HCT116 (cell line): ENCODE measurements around the gene GNAO1. TPM values are rescaled to one million over a fixed set of nuclear protein-coding genes. Genes with fewer than 3 reads are reported as not detected.

Experiments used
- ATAC-seq: fragments of 200-7000 bp; cut with Tn5 transposase; 2 replicates; pipeline ENCODE4 v1.9.1; 2020; ENCODE audit warnings: mild to moderate bottlenecking, moderate library complexity
- BruUV-seq: library from RNA; stranded (reverse); fragments of 400-500 nt; replicated peaks from 2 replicates; lab custom pipeline; 2021; lab: Mats Ljungman, UMichigan
- CTCF ChIA-PET: fragments of 300-600 bp; sonication (Branson Sonifier 250); formaldehyde crosslinking; loops from one replicate; lab custom pipeline; 2021; ENCODE audit warnings: antibody characterized with exemption; lab: Charles Lee
- POLR2A ChIA-PET: fragments of 300-600, 350-600 bp; sonication (Branson Sonifier 250); formaldehyde crosslinking; loops from one replicate; lab custom pipeline; 2021; ENCODE audit warnings: antibody characterized with exemption; lab: Charles Lee
- RAD21 ChIA-PET, 2 experiments: fragments of 300-600 bp; sonication (Branson Sonifier 250); formaldehyde crosslinking; loops; one replicate each; lab custom pipeline; 2023; ENCODE audit warnings: low total read pairs in 2 of 2; ENCODE audit not compliant: uncharacterized antibody in 2 of 2, unreplicated experiment in 2 of 2, low non-redundant PET in 1 of 2; lab: Charles Lee
- DNase-seq: peaks from one replicate; pipeline ENCODE4 v3.0.0-alpha.2; 2010; ENCODE audit warnings: low read depth, low spot score
- H2AFZ ChIP-seq: fragments of 200-600 bp; shearing (Covaris generic), sonication (generic); 2 replicates; pipeline ENCODE4 v1.6.1; 2017; ENCODE audit warnings: low read depth, mixed run types, mixed read lengths, antibody characterized with exemption, low read length; ENCODE audit not compliant: poor library complexity, severe bottlenecking
- H3K27ac ChIP-seq: 2 replicates; pipeline ENCODE4 v1.5.1; 2012; ENCODE audit warnings: low read depth, low read length
- H3K27me3 ChIP-seq: fragments of 200-600 bp; sonication (generic); 2 replicates; pipeline ENCODE4 v1.6.1; 2016; ENCODE audit warnings: mixed run types, low read length, mixed read lengths; ENCODE audit not compliant: insufficient read depth
- H3K36me3 ChIP-seq, 2 experiments: fragments of 200-500 bp in 1 of 2; fragments of 200-600 bp in 1 of 2; sonication (Bioruptor generic) in 1 of 2; sonication (generic) in 1 of 2; 2 replicates each; pipeline versions ENCODE4 v1.5.1 to v1.6.1; 2014 to 2016; ENCODE audit warnings: low read length in 2 of 2, inconsistent platforms in 1 of 2, mixed read lengths in 1 of 2, mixed run types in 1 of 2; ENCODE audit not compliant: insufficient read depth in 2 of 2, control insufficient read depth in 1 of 2
- H3K4me1 ChIP-seq, 2 experiments: fragments of 200-600 bp in 1 of 2; sonication (generic) in 1 of 2; 2 replicates each; pipeline versions ENCODE4 v1.5.1 to v1.6.1; 2012 to 2017; ENCODE audit warnings: low read length in 2 of 2, inconsistent platforms in 1 of 2, mild to moderate bottlenecking in 1 of 2, mixed read lengths in 1 of 2, mixed run types in 1 of 2, moderate library complexity in 1 of 2; ENCODE audit not compliant: insufficient read depth in 2 of 2, control insufficient read depth in 1 of 2
- H3K4me2 ChIP-seq: fragments of 200-600 bp; sonication (generic); 2 replicates; pipeline ENCODE4 v1.6.1; 2017; ENCODE audit warnings: mixed run types, low read length, mixed read lengths
- H3K4me3 ChIP-seq, 2 experiments: fragments of 200-600 bp in 1 of 2; sonication (generic) in 1 of 2; replicated peaks in 1 of 2; 2 replicates each; pipeline ENCODE4 v1.5.1; 2011 to 2016; ENCODE audit warnings: low read length in 2 of 2, control low read depth in 1 of 2, low read depth in 1 of 2, mild to moderate bottlenecking in 1 of 2, mixed read lengths in 1 of 2, mixed run types in 1 of 2
- H3K79me2 ChIP-seq: fragments of 200-600 bp; sonication (generic); 2 replicates; pipeline ENCODE4 v1.6.1; 2017; ENCODE audit warnings: mild to moderate bottlenecking, mixed run types, low read length, moderate library complexity, mixed read lengths; ENCODE audit not compliant: insufficient read depth
- H3K9ac ChIP-seq: fragments of 200-600 bp; sonication (generic); 2 replicates; pipeline ENCODE4 v1.6.1; 2016; ENCODE audit warnings: low read length, mixed read lengths
- H3K9me2 ChIP-seq: fragments of 200-600 bp; sonication (generic), shearing (Covaris generic); 2 replicates; pipeline ENCODE4 v1.6.1; 2017; ENCODE audit warnings: mixed run types, mild to moderate bottlenecking, moderate library complexity; ENCODE audit not compliant: insufficient read depth
- H3K9me3 ChIP-seq, 2 experiments: fragments of 200-500 bp in 1 of 2; fragments of 200-600 bp in 1 of 2; sonication (Bioruptor generic) in 1 of 2; sonication (generic) in 1 of 2; 2 replicates each; pipeline ENCODE4 v1.6.1; 2014 to 2017; ENCODE audit warnings: low read length in 2 of 2, mixed read lengths in 2 of 2, inconsistent platforms in 1 of 2, low read depth in 1 of 2, mild to moderate bottlenecking in 1 of 2, mixed run types in 1 of 2, moderate library complexity in 1 of 2; ENCODE audit not compliant: control insufficient read depth in 1 of 2, insufficient read depth in 1 of 2
- H4K20me1 ChIP-seq: fragments of 200-600 bp; sonication (generic), shearing (Covaris generic); 2 replicates; pipeline ENCODE4 v1.6.1; 2017; ENCODE audit warnings: mixed run types, mild to moderate bottlenecking, moderate library complexity; ENCODE audit not compliant: insufficient read depth
- CBX3 ChIP-seq: IDR thresholded peaks from 2 replicates; pipeline ENCODE4 v1.6.1; 2012; ENCODE audit warnings: low read depth
- CTCF ChIP-seq, 3 experiments: fragments of 200-600 bp in 1 of 3; sonication (generic) in 1 of 3; IDR thresholded peaks in 2 of 3; conservative IDR thresholded peaks in 1 of 3; 2 replicates each; pipeline ENCODE4 v1.5.1; 2012 to 2017; ENCODE audit warnings: low read depth in 2 of 3, low read length in 2 of 3, antibody characterized with exemption in 1 of 3, borderline replicate concordance in 1 of 3, control low read depth in 1 of 3, mild to moderate bottlenecking in 1 of 3, mixed read lengths in 1 of 3, mixed run types in 1 of 3, moderate library complexity in 1 of 3; ENCODE audit not compliant: insufficient read depth in 1 of 3
- EGR1 ChIP-seq: IDR thresholded peaks from 2 replicates; pipeline ENCODE4 v1.6.1; 2012; ENCODE audit warnings: low read depth
- ELF1 ChIP-seq: IDR thresholded peaks from 2 replicates; pipeline ENCODE4 v1.6.1; 2012; ENCODE audit warnings: low read depth, borderline replicate concordance
- FOSL1 ChIP-seq: IDR thresholded peaks from 2 replicates; pipeline ENCODE4 v1.6.1; 2012; ENCODE audit warnings: low read depth
- JUND ChIP-seq: IDR thresholded peaks from 2 replicates; pipeline ENCODE4 v1.6.1; 2012
- RAD21 ChIP-seq: IDR thresholded peaks from 2 replicates; pipeline ENCODE4 v1.6.1; 2012; ENCODE audit warnings: low read depth, mild to moderate bottlenecking
- SIN3A ChIP-seq: IDR thresholded peaks from 2 replicates; pipeline ENCODE4 v1.6.1; 2012; ENCODE audit warnings: low read depth
- SP1 ChIP-seq: IDR thresholded peaks from 2 replicates; pipeline ENCODE4 v1.6.1; 2012; ENCODE audit warnings: low read depth
- SRF ChIP-seq: IDR thresholded peaks from 2 replicates; pipeline ENCODE4 v1.6.1; 2012; ENCODE audit warnings: low read depth
- TCF7L2 ChIP-seq: IDR thresholded peaks from 2 replicates; pipeline ENCODE4 v1.7.0; 2011; ENCODE audit warnings: borderline replicate concordance, inconsistent platforms; ENCODE audit not compliant: insufficient read depth, insufficient read length; ENCODE audit errors: extremely low read depth
- ZBTB33 ChIP-seq: IDR thresholded peaks from 2 replicates; pipeline ENCODE4 v1.6.1; 2011; ENCODE audit warnings: mild to moderate bottlenecking, low read length, moderate library complexity; ENCODE audit not compliant: insufficient replicate concordance; ENCODE audit errors: extremely low read depth
- ZFX ChIP-seq: fragments of 450-650 bp; IDR thresholded peaks from 2 replicates; pipeline ENCODE4 v1.6.1; 2017
- ZNF274 ChIP-seq: fragments of 200-500 bp; sonication (Bioruptor generic); IDR thresholded peaks from 2 replicates; pipeline ENCODE4 v1.6.1; 2014; ENCODE audit warnings: mild to moderate bottlenecking, low read depth, low read length, inconsistent platforms
- intact Hi-C: fragments of 100-400 bp; cut with micrococcal nuclease; formaldehyde crosslinking; loops from 2 replicates; pipeline ENCODE4 v1.10.0; 2022
- total RNA-seq: library from RNA; stranded (reverse); gene quantifications from one replicate; pipeline ENCODE4 v1.2.1, GENCODE V29; 2021; ENCODE audit not compliant: unreplicated experiment

GNAO1 gene
- total RNA-seq, 1 experiment from 2014 or later = 0.12 TPM

- no peak overlapping the region for H3K4me2 ChIP-seq
- no peak overlapping the region for H3K9ac ChIP-seq
- BruUV-seq = no TSS peak
- ATAC-seq (no peak), DNase-seq (no peak)
- ChIA-PET RAD21 (no interaction called here), CTCF (no interaction called here), POLR2A (no interaction called here)
- no peak overlapping the region for H3K4me3 ChIP-seq
- no peaks in the 10 kb centered on the region; the same call in 1 of the 2 replicates for H4K20me1 ChIP-seq
- no peaks in the 10 kb centered on the region for H3K4me1 ChIP-seq
- H3K79me2 ChIP-seq = no peaks in the 10 kb centered on the region
- no peaks in the 10 kb centered on the region for H3K9me2 ChIP-seq
- H3K27ac ChIP-seq = no peak overlapping the region
- no peaks in the 10 kb centered on the region for H3K36me3 ChIP-seq
- H3K27me3 ChIP-seq = peaks cover 63% of the 10 kb centered on the region
- H3K9me3 ChIP-seq = no peaks in the 10 kb centered on the region
- H2AFZ ChIP-seq = no peak overlapping the region
- TF ChIP-seq JUND (no peak), EGR1 (no peak), SRF (no peak), ZNF274 (no peak), ZFX (no peak)
- intact Hi-C loops = no loop called here
Observed at GRCh38 chr16:56145369-56145768, 45.9 kb upstream of the GNAO1 start.

- Histone ChIP-seq H3K27ac (no peak overlapping the region), H3K4me2 (no peak overlapping the region), H3K4me3 (no peak overlapping the region)
- BruUV-seq = no TSS peak
- TF ChIP-seq CTCF (IDR thresholded peaks at IDR 0.05 in 2 of 3, conservative IDR thresholded peaks at IDR 0.05 in 1 of 3; ENCODE audit: borderline replicate concordance in 1 of 3, insufficient read depth in 1 of 3, low read depth in 2 of 3, low read length in 2 of 3) (no peak), RAD21 (no peak), TCF7L2 (no peak), SIN3A (no peak), ELF1 (no peak), ZBTB33 (no peak), SRF (no peak), SP1 (no peak), JUND (no peak), ZFX (no peak), FOSL1 (no peak), CBX3 (no peak)
- TF ChIP-seq, all 23 proteins: peak for 0
- peaks cover 31% of the 10 kb centered on the region for H3K27me3 ChIP-seq
- no peaks in the 10 kb centered on the region for H3K9me3 ChIP-seq
- intact Hi-C loops = no loop called here
- DNase-seq (no peak), ATAC-seq (no peak)
- no peaks in the 10 kb centered on the region for H3K36me3 ChIP-seq
- no peaks in the 10 kb centered on the region for H3K4me1 ChIP-seq
- ChIA-PET POLR2A (no interaction called here), CTCF (no interaction called here), RAD21 (no interaction called here)
- H4K20me1 ChIP-seq = no peaks in the 10 kb centered on the region
- H3K9ac ChIP-seq = no peak overlapping the region
- H2AFZ ChIP-seq = no peak overlapping the region
- H3K79me2 ChIP-seq = no peaks in the 10 kb centered on the region
- H3K9me2 ChIP-seq = no peaks in the 10 kb centered on the region
Observed at GRCh38 chr16:56151621-56152020, 39.7 kb upstream of the GNAO1 start.
